NB4 (cell line): ENCODE data around the gene GRB10.

Source experiments
- CTCF ChIP-seq: IDR thresholded peaks from one replicate; pipeline ENCODE4 v1.5.1; 2012; ENCODE audit warnings: low read depth, low read length
- POLR2A ChIP-seq: IDR thresholded peaks from 2 replicates; pipeline ENCODE4 v1.6.1; 2011; ENCODE audit warnings: mild to moderate bottlenecking; ENCODE audit not compliant: insufficient read length; ENCODE audit errors: extremely low read depth

DNA sequence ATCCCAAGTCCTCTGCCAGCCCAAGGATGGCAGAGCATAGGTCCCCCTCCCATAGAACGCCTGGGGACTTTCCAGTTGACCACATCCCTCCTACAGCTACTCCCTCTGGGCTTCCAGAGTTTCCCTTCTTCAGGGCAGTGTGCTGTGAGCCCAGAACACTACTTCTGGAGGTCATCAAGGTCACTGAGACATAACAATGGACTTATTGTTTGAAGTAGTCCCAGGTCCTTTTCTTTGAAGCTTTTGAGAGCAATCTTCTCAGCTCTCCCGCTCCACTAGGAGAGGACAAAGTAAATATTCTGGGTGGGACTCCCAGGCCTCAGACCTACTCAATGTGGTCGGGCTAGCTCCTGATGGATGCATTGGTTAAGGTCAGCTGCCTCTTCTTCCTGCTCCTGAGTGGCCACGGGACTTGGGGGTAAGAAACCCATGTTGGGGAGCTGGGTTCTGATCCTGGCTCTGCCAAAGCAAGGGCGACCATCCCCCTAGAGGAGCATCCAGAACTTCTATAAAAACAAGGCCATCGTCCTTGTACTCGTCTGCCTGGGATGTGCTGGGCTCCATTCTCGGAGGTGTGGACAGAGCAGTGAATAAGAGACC is 134.0 kb downstream of the GRB10 start:
- TF ChIP-seq CTCF = no peak
- no peak for TF ChIP-seq POLR2A
